Astrocyte of the hippocampus (primary cell): ENCODE data around the gene ARHGAP33.
"Not testable (repeated sequence)": the region's sequence is repeated elsewhere in the genome, so short reads cannot be mapped to it uniquely, and the experiment has no call there.

ENCODE experiments used
- DNase-seq: peaks from one replicate; pipeline ENCODE4 v3.0.0; 2011; ENCODE audit warnings: low read depth, low spot score

ARHGAP33 gene

GRCh38 chr19:35830986-35831385 lies 55.6 kb downstream of the ARHGAP33 start:
- no peak for DNase-seq

- no peak for DNase-seq
These were observed 56.7 kb downstream of the ARHGAP33 start for GRCh38 chr19:35832054-35832453.

- DNase-seq: no peak
These were observed 58.6 kb downstream of the ARHGAP33 start for GRCh38 chr19:35833972-35834371.

GRCh38 chr19:35836096-35836495 lies 60.7 kb downstream of the ARHGAP33 start:
- not testable (repeated sequence) for DNase-seq
